ENCODE measurements around the gene NOXO1.
"Not testable (repeated sequence)": the region's sequence is repeated elsewhere in the genome, so short reads cannot be mapped to it uniquely, and the experiment has no call there.

The NOXO1 gene

GRCh38 chr16:1981398-1981836, at the start of gene NOXO1:
TSS of gene NOXO1 (minus strand) at chr16:1981469. CDS start at chr16:1981179, 290 bp downstream.
- no peak for DNase-seq (ENCODE audit: low spot score)

DNA sequence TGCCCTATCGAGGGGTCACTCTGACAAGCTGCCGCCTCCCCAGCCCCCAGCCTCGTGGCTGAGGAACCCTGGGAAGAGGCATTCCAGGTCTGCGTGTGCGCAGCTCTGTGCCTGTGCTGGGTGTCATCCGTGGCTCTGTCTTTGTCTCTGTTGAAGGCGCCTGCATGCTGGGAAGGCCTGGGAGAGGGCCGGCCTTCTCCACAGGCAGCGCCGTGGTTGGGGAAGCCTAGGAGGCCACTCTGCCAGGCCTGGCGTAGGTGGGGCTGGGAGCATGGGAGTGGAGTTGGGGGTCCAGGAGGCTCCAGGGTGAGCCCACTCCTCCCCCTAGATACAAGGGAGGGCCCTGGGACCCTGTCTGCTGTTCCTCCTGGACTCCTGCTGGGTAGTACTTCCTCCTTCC, 48.8 kb upstream of the NOXO1 start:
- no peak for DNase-seq (ENCODE audit: low spot score)

GRCh38 chr16:2029350-2029749, 48.1 kb upstream of the NOXO1 start:
- DNase-seq (ENCODE audit: low spot score), result no peak

DNA sequence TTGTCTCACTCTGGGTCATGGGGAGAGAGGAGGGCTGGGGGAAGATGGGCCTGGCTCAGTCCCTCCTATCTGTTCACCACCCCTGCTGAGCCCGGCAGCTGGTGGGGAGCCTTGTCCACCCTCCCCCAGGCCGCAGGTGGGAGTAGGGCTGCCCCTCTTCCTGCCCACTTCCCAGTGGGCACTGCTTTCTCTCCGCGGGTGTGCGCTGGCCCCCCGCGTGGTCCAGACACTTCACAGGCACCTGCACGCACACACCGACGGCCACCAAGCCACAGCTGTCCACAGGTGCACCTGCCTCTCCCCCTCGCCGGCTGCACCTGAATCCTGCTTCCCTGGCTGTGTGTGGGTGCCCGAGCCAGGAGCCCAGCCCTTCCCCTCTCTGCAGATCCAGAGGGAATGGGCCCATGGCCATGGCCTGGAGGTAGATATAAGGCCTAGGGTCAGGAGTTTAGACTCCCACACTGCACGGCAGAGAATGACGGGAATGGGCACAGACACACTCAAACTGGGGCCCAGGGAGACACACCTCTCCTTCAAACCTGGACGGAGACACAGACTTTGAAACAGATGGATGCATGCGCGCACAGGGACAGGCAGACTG, 47.5 kb upstream of the NOXO1 start:
- DNase-seq (ENCODE audit: low spot score), result no peak

DNA sequence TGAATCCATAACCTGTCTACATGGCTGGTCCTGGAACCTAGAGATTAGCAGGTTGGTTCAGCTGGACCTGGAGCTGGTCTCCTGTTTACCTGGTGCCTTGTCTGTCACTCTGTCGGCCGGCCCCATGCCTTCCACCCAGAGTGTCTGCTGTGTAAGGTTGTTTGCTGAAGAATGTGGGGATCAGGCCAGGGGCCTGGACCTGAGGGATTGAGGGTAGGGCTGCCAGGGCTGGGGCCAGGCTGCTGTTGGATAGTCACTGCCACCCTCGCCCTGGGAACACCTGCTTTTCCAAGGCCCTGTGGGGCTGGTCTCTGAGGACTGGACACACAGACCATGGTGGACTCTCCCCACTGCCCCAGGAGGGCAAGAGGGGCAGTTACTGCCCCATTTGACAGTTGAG, 46.9 kb upstream of the NOXO1 start:
- DNase-seq (ENCODE audit: low spot score), result no peak

DNA sequence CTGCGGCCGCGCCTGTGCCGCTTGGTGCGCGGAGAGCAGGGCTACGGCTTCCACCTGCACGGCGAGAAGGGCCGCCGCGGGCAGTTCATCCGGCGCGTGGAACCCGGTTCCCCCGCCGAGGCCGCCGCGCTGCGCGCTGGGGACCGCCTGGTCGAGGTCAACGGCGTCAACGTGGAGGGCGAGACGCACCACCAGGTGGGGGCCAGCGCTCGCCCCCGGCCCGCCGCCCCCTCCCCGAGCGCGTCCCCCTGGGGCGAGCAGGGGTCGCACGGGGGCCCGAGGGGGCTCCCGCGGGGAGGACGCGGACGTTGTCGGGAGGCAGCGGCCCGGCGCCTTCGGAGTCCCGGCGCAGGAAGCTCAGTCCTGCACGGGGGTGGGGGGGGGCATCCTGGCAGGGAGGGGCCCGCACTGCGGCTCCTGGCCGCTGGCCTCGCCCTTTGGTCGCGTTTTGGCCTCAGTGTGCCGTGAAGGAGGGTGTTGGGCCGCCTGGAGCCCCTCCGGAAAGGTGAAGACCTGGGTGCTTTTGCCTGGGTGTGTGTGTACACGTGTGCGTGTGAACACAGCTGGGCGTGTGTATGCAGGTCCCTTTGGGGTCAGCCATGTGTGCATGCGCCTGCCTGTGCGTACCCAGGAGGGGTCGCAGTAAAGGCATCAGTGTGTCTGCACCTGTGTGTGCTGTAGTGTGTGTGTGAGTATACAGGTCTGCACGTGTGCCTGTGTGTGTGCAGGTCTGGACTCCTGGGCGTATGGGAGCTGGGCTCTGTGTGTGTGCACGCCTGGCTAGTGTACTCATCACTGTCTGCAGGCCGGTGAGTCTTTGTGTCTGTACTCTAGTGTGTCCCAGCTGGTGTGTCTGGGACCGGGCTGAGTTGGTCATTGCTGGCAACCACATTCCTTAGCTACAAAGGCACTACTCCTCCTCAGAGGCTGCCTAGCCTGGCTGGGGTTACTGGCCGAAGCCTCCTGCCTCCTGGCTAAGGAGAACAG, 46.0 kb upstream of the NOXO1 start:
- peak; percentile 88 for DNase-seq (ENCODE audit: low spot score)

DNA sequence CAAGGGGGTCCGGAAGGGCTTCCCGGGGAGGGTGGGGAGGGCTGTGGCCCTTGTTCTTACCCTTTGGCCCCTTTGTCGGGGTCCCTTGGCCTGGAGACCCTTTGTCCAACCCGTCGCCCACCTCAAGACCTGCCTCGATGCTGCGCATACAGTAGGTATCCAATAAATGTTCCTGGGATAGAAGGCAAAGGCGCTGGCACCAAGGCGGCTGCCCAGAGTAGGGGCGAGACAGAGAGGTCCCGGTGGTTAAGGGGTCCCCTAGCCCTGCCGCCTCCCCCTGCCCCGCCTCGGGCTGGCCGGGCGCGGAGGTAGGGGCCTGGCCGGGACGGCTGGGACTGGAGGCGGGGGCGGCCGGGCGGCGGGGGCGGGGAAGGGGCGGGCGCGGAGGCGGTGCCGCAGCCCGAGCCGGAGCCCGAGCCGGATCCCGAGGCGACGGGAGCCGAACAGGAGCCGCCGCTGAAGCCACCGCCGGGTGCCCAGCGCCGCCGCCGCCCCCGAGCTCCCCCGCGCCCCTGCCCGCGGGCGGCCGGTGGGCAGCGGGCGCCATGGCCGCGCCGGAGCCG, 45.3 kb upstream of the NOXO1 start, which contains the start of gene NHERF2:
Gene NHERF2 (plus strand): TSS at position 442 of the 563 bp plus-strand sequence. CDS start 104 bp downstream, at position 546.
- peak; percentile 75 for DNase-seq (ENCODE audit: low spot score)

GRCh38 chr16:2025878-2026460, 44.7 kb upstream of the NOXO1 start:
- DNase-seq (ENCODE audit: low spot score), result no peak

GRCh38 chr16:2025251-2025650, 44.0 kb upstream of the NOXO1 start:
- no peak for DNase-seq (ENCODE audit: low spot score)

- no peak for DNase-seq (ENCODE audit: low spot score)
These were observed 42.8 kb upstream of the NOXO1 start for GRCh38 chr16:2024032-2024420.

DNA sequence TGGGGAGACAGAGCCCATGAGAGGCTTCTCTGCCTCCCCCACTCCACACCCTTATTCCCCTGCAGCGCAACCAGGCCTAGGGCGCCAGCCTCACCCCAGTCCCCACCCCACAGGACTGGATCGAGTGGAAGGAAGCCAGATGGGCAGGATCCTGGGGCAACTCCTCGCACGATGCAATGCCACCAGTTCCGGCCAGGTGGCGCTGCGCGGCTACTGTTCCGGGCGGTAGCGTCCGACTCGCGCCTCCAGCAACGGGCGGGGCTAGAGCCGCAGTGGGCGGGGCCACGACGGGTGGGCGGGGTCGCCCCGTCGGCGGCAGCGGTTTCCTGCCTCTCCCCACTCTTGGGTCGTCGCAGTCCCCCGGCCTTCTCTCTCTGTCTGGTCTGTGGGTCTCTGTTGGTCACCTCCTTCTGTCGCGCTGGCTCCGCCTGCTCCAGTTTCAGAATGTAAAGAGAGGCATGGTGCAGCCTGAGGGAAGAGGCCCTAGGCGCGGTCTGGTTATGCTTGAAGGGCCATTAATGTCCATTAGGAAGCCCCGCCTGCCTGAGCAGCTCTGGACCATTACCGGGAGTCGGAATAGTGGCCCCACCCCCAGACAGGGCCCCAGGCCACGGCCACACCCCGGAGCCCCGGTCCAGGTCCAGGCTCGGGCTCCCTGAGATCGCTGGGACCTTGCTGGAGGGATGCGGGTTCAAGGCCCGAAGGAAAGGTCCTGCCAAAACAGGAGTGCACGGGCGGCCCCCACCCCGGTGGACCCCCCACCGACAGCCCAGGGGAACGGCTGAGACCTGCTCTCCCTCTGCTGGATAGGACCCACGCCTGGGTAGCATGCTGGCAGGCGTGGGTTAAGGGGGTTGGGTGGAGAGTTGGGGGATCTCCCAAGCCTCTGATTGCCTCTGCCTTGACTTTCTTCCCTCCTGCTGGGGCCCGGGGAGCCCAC, 42.1 kb upstream of the NOXO1 start:
- peak; percentile 94 for DNase-seq (ENCODE audit: low spot score)

DNA sequence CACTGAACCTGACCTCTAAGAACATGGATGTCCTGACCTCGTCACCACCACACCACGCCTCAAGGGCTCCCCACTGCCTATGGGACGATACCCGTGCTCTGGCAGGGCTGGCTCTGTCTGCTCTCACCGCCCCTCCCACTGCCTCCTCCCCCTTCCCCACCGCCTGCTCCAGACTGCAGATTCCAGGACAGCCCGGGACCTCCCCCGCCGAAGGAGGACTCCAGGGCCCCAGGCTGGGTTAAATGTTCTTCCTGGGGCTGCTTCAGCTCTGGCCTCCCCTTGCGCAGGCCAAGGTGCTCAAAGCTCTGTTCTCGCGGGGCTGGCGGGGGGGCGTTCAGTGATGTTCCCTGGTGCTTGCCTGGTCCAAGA, 41.4 kb upstream of the NOXO1 start:
- peak; percentile 77 for DNase-seq (ENCODE audit: low spot score)

DNA sequence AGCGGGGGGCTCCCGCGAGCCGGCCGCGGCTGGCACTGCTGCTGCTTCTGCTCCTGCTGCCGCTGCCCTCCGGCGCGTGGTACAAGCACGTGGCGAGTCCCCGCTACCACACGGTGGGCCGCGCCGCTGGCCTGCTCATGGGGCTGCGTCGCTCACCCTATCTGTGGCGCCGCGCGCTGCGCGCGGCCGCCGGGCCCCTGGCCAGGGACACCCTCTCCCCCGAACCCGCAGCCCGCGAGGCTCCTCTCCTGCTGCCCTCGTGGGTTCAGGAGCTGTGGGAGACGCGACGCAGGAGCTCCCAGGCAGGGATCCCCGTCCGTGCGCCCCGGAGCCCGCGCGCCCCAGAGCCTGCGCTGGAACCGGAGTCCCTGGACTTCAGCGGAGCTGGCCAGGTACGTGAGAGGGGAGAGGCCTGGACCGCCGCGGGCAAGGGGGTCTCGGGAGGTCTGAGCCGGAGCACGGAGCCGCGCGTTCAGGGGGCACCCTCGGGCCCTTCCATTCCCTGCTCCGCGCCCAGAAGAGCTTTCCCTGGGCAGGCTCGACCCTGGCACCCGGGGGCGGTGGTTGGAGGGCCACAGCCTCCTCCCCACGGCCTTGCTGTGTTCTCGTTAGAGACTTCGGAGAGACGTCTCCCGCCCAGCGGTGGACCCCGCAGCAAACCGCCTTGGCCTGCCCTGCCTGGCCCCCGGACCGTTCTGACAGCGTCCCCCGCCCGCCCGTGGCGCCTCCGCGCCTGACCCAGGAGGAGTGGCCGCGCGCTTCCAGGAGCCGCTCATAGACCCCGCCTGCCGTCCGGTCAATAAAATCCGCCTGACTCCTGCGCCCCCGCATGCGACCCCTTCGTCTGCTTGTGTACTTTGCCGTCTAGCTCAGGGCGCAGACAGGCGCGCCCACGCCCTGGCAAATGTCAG, 38.9 kb upstream of the NOXO1 start:
- DNase-seq (ENCODE audit: low spot score), result no peak

DNA sequence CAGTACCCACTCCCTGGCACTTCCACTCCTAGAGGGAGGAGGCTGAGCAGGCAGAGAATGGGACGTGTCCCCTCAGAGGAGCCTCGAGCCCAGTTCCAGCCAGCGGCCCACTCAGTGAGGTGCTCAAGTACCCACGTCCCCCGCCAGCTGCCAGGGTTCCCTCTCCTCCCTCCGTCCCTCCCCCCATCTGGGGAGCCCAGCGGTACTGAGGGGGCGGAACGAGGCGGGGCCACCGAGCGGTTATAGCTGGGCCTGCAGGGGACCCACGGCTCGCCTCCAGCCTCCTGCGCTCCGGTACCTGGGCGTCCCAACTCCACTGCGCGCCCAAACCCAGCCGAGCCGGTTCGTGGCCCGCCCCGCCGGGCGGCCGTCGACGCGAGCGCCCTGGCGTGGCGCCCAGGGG, 38.2 kb upstream of the NOXO1 start, which contains the start of gene NPW:
Gene NPW (plus strand): TSS at position 268 of the 403 bp plus-strand sequence.
- DNase-seq (ENCODE audit: low spot score), result no peak

DNA sequence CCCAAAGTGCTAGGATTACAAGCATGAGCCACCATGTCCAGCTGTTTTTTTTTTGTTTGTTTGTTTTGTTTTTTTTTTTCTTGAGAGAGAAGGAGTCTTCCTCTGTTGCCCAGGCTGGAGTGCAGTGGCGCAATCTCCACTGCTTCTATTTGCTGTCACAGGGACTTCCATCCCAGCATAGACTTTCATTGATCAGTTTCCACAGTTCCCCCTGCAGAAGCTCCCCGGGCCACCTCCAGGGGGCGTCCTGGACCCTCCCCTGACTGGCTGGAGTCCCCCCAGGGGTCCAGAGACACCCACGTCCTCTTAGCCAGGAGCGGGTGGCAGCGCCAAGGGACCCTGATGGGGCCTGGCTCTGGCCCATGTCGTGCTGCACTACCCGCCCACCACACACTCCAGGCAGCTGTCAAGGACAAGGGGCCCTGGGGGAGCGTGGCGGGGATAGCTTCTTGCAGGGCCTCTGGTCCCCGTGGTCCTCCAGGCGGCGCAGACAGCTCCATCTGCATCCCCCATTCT, 35.2 kb upstream of the NOXO1 start:
- no peak for DNase-seq (ENCODE audit: low spot score)

DNA sequence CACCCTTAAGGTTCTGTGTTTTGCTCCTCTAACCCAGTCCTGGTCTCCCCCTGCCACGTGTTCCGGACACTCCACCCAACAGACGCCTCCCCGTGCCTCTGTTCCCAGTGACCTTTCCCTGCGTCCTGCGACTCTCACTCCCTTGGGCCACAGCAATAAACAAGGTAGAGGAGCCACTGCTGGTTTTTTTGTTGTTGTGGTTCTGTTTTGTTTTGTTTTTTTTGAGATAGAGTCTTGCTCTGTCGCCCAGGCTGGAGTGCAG, 34.6 kb upstream of the NOXO1 start:
- DNase-seq (ENCODE audit: low spot score), result no peak

- DNase-seq (ENCODE audit: low spot score), result no peak
These were observed 34.1 kb upstream of the NOXO1 start for GRCh38 chr16:2015117-2015946.

DNA sequence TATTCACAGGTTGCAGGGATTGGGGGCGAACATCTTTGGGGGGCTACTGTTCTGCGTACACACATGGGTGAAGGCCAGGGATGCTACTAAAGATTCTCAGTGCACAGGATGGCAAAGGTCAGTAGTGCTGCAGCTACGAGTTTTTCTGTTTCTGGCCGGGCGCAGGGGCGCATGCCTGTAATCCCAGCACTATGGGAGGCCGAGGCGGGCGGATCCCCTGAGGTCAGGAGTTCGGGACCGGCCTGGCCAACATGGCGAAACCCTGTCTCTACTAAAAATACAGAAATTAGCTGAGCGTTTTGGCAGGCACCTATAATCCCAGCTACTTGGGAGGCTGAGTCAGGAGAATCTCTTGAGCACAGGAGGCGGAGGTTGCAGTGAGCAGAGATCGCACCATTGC, 32.3 kb upstream of the NOXO1 start:
- DNase-seq (ENCODE audit: low spot score), result no peak

GRCh38 chr16:2011726-2012125, 30.5 kb upstream of the NOXO1 start:
- DNase-seq (ENCODE audit: low spot score), result not testable (repeated sequence)
